Measurements from ENCODE around the gene RASD1. TPM values are rescaled to one million over a fixed set of nuclear protein-coding genes. Genes with fewer than 3 reads are reported as not detected.

RASD1 gene
- total and polyA plus RNA-seq, 2 experiments from 2014 or later, result 23.5 to 46.9 TPM

DNA sequence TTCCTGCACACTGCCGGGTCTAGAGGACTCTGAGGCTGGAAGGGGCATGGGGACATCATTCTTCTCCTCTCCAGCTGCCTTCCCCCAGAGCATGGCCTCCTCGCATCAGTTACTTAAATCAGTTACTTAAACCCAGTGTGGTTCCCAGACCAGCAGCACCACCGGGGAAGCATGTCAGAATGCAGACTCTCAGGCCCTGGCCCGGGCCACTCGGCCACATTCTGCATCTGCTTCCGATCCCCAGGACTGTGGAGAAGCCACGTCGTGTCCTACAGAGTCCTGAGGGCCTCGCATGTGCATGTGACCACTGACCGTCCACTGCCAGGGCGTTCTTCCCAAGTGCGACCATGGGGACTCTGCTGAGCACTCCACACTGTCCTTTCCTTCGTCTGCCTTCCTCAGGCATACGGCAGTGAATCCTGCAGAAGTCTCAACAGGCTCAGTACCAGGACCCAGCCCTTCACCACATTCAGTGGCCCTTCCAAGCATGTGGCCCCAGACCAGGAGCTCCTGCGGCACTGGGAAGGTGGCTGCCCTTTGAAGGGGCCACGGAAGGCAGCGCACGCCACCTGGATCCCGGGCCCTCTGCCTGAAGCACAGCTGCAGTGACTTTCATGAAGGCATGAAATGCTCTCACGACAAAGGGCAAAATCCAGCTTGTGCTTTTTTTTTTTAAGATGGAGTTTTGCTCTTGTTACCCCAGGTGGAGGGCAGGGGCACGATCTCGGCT, 46.9 kb upstream of the RASD1 start:
- Histone ChIP-seq H3K9me2 (replicated peaks; ENCODE audit: insufficient read depth) (no peaks in the 10 kb centered on the region), H3K79me2 (no peaks in the 10 kb centered on the region), H2AFZ (no peak overlapping the region), H3K36me3 (replicated peaks; ENCODE audit: insufficient read depth, low read depth) (no peaks in the 10 kb centered on the region), H3K9me3 (ENCODE audit: low read depth) (no peaks in the 10 kb centered on the region), H3K4me1 (ENCODE audit: insufficient read depth) (peaks cover 34% of the 10 kb centered on the region), H3K4me2 (no peak overlapping the region), H3K27ac (no peak overlapping the region), H3K4me3 (no peak overlapping the region), H3K27me3 (no peaks in the 10 kb centered on the region), H4K20me1 (ENCODE audit: insufficient read depth, poor library complexity, severe bottlenecking) (no peaks in the 10 kb centered on the region)
- DNase-seq (ENCODE audit: low spot score), result no peak
- 95% methylated on average over 22 of the region's 22 CpGs for WGBS (ENCODE audit: low lambda C conversion rate, missing lambda C conversion rate)
- TF ChIP-seq EZH2phosphoT487 (IDR thresholded peaks at IDR 0.05; ENCODE audit: low read depth, severe bottlenecking, unreplicated experiment), result no peak
- TF ChIP-seq, protein P1, sequence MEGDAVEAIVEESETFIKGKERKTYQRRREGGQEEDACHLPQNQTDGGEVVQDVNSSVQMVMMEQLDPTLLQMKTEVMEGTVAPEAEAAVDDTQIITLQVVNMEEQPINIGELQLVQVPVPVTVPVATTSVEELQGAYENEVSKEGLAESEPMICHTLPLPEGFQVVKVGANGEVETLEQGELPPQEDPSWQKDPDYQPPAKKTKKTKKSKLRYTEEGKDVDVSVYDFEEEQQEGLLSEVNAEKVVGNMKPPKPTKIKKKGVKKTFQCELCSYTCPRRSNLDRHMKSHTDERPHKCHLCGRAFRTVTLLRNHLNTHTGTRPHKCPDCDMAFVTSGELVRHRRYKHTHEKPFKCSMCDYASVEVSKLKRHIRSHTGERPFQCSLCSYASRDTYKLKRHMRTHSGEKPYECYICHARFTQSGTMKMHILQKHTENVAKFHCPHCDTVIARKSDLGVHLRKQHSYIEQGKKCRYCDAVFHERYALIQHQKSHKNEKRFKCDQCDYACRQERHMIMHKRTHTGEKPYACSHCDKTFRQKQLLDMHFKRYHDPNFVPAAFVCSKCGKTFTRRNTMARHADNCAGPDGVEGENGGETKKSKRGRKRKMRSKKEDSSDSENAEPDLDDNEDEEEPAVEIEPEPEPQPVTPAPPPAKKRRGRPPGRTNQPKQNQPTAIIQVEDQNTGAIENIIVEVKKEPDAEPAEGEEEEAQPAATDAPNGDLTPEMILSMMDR (IDR thresholded peaks at IDR 0.05; ENCODE audit: poor library complexity), result no peak
- no peak for TF ChIP-seq EZH2 (IDR thresholded peaks at IDR 0.05; ENCODE audit: borderline replicate concordance)

DNA sequence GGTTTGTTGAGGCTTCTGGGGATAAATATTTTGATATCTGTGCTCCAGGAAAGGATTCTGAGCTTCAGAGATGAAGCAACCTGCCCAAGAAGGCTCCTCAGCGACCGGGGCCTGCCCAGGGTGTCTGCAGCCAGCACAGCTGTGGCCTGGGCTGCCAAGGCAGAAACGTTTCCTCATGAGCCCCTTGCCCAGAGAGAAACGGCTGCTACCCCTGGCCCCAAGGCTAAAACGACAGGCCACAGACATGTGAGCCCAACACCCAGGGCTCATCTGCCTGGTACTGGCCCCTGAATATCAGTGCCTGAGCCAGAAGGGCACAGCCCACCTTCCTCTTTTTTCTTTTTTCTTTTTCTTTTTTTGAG, 45.4 kb upstream of the RASD1 start:
- 71% methylated on average over 5 of the region's 5 CpGs for WGBS (ENCODE audit: low lambda C conversion rate, missing lambda C conversion rate)
- TF ChIP-seq EZH2phosphoT487 (IDR thresholded peaks at IDR 0.05; ENCODE audit: low read depth, severe bottlenecking, unreplicated experiment), result no peak
- no peaks in the 10 kb centered on the region for H3K9me3 ChIP-seq (ENCODE audit: low read depth)
- DNase-seq (ENCODE audit: low spot score), result no peak
- H3K4me3 ChIP-seq, result no peak overlapping the region
- no peaks in the 10 kb centered on the region for H3K27me3 ChIP-seq
- no peaks in the 10 kb centered on the region for H3K9me2 ChIP-seq (replicated peaks; ENCODE audit: insufficient read depth)
- H3K4me1 ChIP-seq (ENCODE audit: insufficient read depth), result peaks cover 31% of the 10 kb centered on the region
- no peak overlapping the region for H2AFZ ChIP-seq
- no peak overlapping the region for H3K27ac ChIP-seq
- H3K4me2 ChIP-seq, result no peak overlapping the region
- H3K36me3 ChIP-seq (replicated peaks; ENCODE audit: insufficient read depth, low read depth), result no peaks in the 10 kb centered on the region
- no peaks in the 10 kb centered on the region for H4K20me1 ChIP-seq (ENCODE audit: insufficient read depth, poor library complexity, severe bottlenecking)
- no peaks in the 10 kb centered on the region for H3K79me2 ChIP-seq

DNA sequence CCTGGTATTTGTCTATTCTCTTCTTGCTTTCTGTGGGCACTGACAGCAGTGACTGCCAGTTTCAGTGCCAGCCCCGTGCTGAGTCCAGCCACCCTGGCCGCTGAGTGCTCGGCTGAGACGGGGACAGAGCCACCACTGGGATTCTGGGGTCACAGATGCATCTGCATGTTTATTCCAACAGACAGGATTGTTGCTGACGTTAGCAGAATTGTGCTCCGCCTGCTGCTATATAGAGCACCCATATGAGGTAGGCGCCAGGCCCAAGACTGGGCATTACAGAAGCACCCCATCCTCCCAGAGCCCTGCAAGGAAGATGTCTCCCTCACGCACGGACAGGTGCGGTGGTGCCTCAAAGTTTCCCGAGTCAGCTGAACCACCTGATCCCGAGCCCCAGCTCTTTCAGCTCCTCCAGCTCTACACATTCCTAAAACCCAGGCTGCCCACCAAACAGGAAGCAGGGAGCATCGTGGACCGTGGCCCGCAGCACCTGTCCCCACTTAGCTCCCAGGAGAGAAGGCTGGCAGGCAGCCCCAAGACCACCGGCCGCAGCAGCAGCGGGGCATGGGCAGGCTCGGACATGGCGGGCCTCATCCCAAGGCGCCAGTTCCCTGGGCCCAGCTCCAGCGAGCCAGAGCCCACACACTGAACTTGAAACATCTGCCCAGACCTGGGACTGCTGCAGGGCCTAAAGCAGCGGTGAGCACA, 44.9 kb upstream of the RASD1 start:
- no peak overlapping the region for H3K4me2 ChIP-seq
- no peak overlapping the region for H3K4me3 ChIP-seq
- H4K20me1 ChIP-seq (ENCODE audit: insufficient read depth, poor library complexity, severe bottlenecking), result no peaks in the 10 kb centered on the region
- H3K36me3 ChIP-seq (replicated peaks; ENCODE audit: insufficient read depth, low read depth), result no peaks in the 10 kb centered on the region
- H3K79me2 ChIP-seq, result no peaks in the 10 kb centered on the region
- no peaks in the 10 kb centered on the region for H3K27me3 ChIP-seq
- DNase-seq (ENCODE audit: low spot score), result no peak
- H3K9me3 ChIP-seq (ENCODE audit: low read depth), result no peaks in the 10 kb centered on the region
- H3K27ac ChIP-seq, result no peak overlapping the region
- H3K9me2 ChIP-seq (replicated peaks; ENCODE audit: insufficient read depth), result no peaks in the 10 kb centered on the region
- TF ChIP-seq, protein P1 (IDR thresholded peaks at IDR 0.05; ENCODE audit: poor library complexity), result no peak
- H3K4me1 ChIP-seq (ENCODE audit: insufficient read depth), result peaks cover 31% of the 10 kb centered on the region
- WGBS (ENCODE audit: low lambda C conversion rate, missing lambda C conversion rate), result 86% methylated on average over 23 of the region's 23 CpGs
- H2AFZ ChIP-seq, result no peak overlapping the region

DNA sequence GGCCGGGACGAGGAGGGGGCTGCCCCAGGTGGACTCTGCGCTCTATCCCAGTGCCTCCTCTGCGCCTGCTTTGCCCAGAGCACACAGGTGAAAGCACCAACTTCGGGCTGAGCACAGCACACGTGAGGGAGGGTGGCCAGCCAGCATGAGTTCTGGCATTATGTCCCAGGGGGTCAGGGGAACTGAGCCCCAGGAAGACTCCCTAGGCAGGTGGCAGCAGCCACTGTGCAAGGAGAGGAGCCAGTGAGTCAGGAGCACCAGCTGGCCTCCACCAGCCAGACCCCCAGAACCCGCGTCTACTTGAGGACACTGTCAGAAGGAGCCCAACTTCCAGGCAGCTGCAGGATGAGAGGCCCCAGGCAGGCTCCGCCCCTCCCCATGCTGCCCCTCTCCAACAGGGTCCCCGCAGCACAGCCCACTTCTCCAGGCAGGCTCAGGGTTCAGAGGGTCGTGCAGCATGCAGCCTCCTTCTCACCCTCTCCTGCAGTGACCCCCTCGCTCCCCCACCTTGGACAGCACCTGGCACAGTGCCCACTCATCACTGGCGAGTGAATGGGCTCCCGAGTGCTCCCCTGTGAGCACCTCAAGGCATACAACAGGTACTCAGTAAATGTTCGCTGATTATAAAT, 44.2 kb upstream of the RASD1 start:
- no peaks in the 10 kb centered on the region for H3K9me3 ChIP-seq (ENCODE audit: low read depth)
- H2AFZ ChIP-seq, result no peak overlapping the region
- DNase-seq (ENCODE audit: low spot score), result no peak
- H3K4me1 ChIP-seq (ENCODE audit: insufficient read depth), result peaks cover 31% of the 10 kb centered on the region
- H3K27me3 ChIP-seq, result no peaks in the 10 kb centered on the region
- no peaks in the 10 kb centered on the region for H4K20me1 ChIP-seq (ENCODE audit: insufficient read depth, poor library complexity, severe bottlenecking)
- no peak for TF ChIP-seq EZH2 (IDR thresholded peaks at IDR 0.05; ENCODE audit: borderline replicate concordance)
- TF ChIP-seq EZH2phosphoT487 (IDR thresholded peaks at IDR 0.05; ENCODE audit: low read depth, severe bottlenecking, unreplicated experiment), result no peak
- TF ChIP-seq, protein P1 (IDR thresholded peaks at IDR 0.05; ENCODE audit: poor library complexity), result no peak
- H3K27ac ChIP-seq, result no peak overlapping the region
- H3K4me2 ChIP-seq, result no peak overlapping the region
- H3K4me3 ChIP-seq, result no peak overlapping the region
- H3K79me2 ChIP-seq, result no peaks in the 10 kb centered on the region
- H3K9me2 ChIP-seq (replicated peaks; ENCODE audit: insufficient read depth), result no peaks in the 10 kb centered on the region
- WGBS (ENCODE audit: low lambda C conversion rate, missing lambda C conversion rate), result 78% methylated on average over 12 of the region's 15 CpGs
- H3K36me3 ChIP-seq (replicated peaks; ENCODE audit: insufficient read depth, low read depth), result no peaks in the 10 kb centered on the region
